NB4 (cell line): ENCODE measurements around the gene AIG1.
A peak's percentile ranks its signal among the peaks of the same experiment; 100 is the strongest.

ENCODE experiments used
- MYC ChIP-seq: IDR thresholded peaks from 2 replicates; pipeline ENCODE4 v1.6.1; 2011; ENCODE audit warnings: low read depth, low read length
- POLR2A ChIP-seq: IDR thresholded peaks from 2 replicates; pipeline ENCODE4 v1.6.1; 2011; ENCODE audit warnings: mild to moderate bottlenecking; ENCODE audit not compliant: insufficient read length; ENCODE audit errors: extremely low read depth
- TF ChIP-seq, protein P1 (sequence below): IDR thresholded peaks from one replicate; pipeline ENCODE4 v1.5.1; 2012; ENCODE audit warnings: low read depth, low read length

DNA sequence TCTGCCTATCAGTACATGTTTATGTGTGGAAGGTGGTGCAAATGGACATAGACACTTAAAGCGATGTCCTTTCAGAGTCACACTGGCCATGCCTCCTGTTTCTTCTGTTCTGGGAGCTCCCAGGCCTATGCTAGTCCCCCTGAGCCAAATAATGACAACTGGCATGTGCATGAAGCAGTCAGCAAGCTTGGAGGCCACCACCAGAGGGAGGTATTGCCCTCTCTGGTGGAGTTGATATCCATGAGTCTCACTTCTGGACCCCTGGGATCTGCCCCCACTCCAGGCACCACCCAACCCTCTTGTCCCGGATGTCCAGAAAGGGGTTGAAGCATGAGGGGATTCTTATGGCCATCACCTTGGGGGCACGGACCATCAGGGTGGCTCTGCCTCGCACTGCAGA lies 172.2 kb downstream of the AIG1 start:
- TF ChIP-seq, protein P1, sequence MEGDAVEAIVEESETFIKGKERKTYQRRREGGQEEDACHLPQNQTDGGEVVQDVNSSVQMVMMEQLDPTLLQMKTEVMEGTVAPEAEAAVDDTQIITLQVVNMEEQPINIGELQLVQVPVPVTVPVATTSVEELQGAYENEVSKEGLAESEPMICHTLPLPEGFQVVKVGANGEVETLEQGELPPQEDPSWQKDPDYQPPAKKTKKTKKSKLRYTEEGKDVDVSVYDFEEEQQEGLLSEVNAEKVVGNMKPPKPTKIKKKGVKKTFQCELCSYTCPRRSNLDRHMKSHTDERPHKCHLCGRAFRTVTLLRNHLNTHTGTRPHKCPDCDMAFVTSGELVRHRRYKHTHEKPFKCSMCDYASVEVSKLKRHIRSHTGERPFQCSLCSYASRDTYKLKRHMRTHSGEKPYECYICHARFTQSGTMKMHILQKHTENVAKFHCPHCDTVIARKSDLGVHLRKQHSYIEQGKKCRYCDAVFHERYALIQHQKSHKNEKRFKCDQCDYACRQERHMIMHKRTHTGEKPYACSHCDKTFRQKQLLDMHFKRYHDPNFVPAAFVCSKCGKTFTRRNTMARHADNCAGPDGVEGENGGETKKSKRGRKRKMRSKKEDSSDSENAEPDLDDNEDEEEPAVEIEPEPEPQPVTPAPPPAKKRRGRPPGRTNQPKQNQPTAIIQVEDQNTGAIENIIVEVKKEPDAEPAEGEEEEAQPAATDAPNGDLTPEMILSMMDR, result peak; percentile 62
- no peak for TF ChIP-seq MYC
- TF ChIP-seq POLR2A, result no peak
